ENCODE measurements around the gene ENOX1.

Gene ENOX1

DNA sequence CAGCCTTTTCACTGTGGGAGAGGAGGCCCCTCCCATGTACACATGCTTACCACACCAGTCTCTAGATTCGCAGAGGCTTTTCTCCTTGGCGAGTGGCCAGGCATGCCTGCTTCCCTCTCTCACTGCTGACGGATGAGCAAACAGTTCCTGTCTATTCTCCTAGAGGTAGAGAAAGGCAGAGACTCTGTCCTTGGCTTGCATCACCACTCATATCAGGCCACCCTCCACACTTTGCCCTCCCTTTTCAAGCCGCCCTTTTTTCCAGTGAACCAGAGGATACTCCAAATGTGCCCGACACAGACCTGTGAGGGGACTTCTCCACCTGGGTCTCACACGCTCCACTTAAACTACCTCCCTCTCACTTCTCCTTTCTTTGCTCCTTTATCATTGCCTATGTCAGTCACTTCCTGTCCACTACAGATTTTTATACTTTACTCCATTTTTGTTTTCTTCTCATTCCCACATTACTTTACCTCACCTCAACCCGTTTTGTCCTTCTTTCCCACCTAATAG is 478.8 kb downstream of the ENOX1 start (continued):
- TF ChIP-seq, protein P1, sequence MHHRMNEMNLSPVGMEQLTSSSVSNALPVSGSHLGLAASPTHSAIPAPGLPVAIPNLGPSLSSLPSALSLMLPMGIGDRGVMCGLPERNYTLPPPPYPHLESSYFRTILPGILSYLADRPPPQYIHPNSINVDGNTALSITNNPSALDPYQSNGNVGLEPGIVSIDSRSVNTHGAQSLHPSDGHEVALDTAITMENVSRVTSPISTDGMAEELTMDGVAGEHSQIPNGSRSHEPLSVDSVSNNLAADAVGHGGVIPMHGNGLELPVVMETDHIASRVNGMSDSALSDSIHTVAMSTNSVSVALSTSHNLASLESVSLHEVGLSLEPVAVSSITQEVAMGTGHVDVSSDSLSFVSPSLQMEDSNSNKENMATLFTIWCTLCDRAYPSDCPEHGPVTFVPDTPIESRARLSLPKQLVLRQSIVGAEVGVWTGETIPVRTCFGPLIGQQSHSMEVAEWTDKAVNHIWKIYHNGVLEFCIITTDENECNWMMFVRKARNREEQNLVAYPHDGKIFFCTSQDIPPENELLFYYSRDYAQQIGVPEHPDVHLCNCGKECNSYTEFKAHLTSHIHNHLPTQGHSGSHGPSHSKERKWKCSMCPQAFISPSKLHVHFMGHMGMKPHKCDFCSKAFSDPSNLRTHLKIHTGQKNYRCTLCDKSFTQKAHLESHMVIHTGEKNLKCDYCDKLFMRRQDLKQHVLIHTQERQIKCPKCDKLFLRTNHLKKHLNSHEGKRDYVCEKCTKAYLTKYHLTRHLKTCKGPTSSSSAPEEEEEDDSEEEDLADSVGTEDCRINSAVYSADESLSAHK (tag by site-specific recombination; IDR thresholded peaks at IDR 0.05) = 0 out of 2 replicates have a peak, but pooled peaks have one; percentile 21
- TF ChIP-seq ZBTB8A (tag by site-specific recombination; IDR thresholded peaks at IDR 0.05) (peak; percentile 53), ZNF248 (tag by site-specific recombination; IDR thresholded peaks at IDR 0.05) (no peak), ZNF529 (tag by site-specific recombination; IDR thresholded peaks at IDR 0.05; ENCODE audit: insufficient replicate concordance) (no peak), ZNF624 (tag by site-specific recombination; IDR thresholded peaks at IDR 0.05) (no peak), ZFHX2 (tag by site-specific recombination; conservative IDR thresholded peaks at IDR 0.05) (peak; percentile 73), ZNF664 (tag by site-specific recombination; IDR thresholded peaks at IDR 0.05) (no peak), PRDM1 (tag by site-specific recombination; IDR thresholded peaks at IDR 0.05) (0 out of 2 replicates have a peak, but pooled peaks have one; percentile 49), ZEB2 (tag by site-specific recombination; IDR thresholded peaks at IDR 0.05) (peak; percentile 36; the same call in 1 of the 2 replicates), SP7 (tag by site-specific recombination; IDR thresholded peaks at IDR 0.05) (peak; percentile 46; the same call in 1 of the 2 replicates), ZNF701 (tag by site-specific recombination; IDR thresholded peaks at IDR 0.05) (no peak), ZBTB17 (tag by site-specific recombination; IDR thresholded peaks at IDR 0.05) (peak; percentile 68), ZFP69B (tag by site-specific recombination; IDR thresholded peaks at IDR 0.05) (peak; percentile 27; the same call in 1 of the 2 replicates), ZNF629 (tag by site-specific recombination; IDR thresholded peaks at IDR 0.05) (peak; percentile 53), ZNF341 (tag by site-specific recombination; IDR thresholded peaks at IDR 0.05; ENCODE audit: low read depth) (0 out of 2 replicates have a peak, but pooled peaks have one; percentile 26), ZNF660 (tag by site-specific recombination; IDR thresholded peaks at IDR 0.05) (peak; percentile 88), FEZF1 (tag by site-specific recombination; IDR thresholded peaks at IDR 0.05) (peak; percentile 66)
- TF ChIP-seq, protein P2, sequence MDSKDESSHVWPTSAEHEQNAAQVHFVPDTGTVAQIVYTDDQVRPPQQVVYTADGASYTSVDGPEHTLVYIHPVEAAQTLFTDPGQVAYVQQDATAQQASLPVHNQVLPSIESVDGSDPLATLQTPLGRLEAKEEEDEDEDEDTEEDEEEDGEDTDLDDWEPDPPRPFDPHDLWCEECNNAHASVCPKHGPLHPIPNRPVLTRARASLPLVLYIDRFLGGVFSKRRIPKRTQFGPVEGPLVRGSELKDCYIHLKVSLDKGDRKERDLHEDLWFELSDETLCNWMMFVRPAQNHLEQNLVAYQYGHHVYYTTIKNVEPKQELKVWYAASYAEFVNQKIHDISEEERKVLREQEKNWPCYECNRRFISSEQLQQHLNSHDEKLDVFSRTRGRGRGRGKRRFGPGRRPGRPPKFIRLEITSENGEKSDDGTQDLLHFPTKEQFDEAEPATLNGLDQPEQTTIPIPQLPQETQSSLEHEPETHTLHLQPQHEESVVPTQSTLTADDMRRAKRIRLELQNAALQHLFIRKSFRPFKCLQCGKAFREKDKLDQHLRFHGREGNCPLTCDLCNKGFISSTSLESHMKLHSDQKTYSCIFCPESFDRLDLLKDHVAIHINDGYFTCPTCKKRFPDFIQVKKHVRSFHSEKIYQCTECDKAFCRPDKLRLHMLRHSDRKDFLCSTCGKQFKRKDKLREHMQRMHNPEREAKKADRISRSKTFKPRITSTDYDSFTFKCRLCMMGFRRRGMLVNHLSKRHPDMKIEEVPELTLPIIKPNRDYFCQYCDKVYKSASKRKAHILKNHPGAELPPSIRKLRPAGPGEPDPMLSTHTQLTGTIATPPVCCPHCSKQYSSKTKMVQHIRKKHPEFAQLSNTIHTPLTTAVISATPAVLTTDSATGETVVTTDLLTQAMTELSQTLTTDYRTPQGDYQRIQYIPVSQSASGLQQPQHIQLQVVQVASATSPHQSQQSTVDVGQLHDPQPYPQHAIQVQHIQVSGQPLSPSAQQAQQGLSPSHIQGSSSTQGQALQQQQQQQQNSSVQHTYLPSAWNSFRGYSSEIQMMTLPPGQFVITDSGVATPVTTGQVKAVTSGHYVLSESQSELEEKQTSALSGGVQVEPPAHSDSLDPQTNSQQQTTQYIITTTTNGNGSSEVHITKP (tag by site-specific recombination; IDR thresholded peaks at IDR 0.05) = peak; percentile 77
- TF ChIP-seq, protein P3, sequence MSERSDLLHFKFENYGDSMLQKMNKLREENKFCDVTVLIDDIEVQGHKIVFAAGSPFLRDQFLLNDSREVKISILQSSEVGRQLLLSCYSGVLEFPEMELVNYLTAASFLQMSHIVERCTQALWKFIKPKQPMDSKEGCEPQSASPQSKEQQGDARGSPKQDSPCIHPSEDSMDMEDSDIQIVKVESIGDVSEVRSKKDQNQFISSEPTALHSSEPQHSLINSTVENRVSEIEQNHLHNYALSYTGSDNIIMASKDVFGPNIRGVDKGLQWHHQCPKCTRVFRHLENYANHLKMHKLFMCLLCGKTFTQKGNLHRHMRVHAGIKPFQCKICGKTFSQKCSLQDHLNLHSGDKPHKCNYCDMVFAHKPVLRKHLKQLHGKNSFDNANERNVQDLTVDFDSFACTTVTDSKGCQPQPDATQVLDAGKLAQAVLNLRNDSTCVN (tag by site-specific recombination; optimal IDR thresholded peaks at IDR 0.05) = peak; percentile 12
- TF ChIP-seq, protein P4, sequence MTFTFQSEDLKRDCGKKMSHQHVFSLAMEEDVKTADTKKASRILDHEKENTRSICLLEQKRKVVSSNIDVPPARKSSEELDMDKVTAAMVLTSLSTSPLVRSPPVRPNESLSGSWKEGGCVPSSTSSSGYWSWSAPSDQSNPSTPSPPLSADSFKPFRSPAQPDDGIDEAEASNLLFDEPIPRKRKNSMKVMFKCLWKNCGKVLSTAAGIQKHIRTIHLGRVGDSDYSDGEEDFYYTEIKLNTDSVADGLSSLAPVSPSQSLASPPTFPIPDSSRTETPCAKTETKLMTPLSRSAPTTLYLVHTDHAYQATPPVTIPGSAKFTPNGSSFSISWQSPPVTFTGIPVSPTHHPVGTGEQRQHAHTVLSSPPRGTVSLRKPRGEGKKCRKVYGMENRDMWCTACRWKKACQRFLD (tag by site-specific recombination; IDR thresholded peaks at IDR 0.05) = no peak
- TF ChIP-seq, protein P5, sequence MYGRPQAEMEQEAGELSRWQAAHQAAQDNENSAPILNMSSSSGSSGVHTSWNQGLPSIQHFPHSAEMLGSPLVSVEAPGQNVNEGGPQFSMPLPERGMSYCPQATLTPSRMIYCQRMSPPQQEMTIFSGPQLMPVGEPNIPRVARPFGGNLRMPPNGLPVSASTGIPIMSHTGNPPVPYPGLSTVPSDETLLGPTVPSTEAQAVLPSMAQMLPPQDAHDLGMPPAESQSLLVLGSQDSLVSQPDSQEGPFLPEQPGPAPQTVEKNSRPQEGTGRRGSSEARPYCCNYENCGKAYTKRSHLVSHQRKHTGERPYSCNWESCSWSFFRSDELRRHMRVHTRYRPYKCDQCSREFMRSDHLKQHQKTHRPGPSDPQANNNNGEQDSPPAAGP (tag by site-specific recombination; IDR thresholded peaks at IDR 0.05) = peak; percentile 92

Data from HEK293 (cell line).